WTC11 (cell line): ENCODE data around the gene KIAA1671. TPM values are rescaled to one million over a fixed set of nuclear protein-coding genes. Genes with fewer than 3 reads are reported as not detected.

ENCODE experiments used
- ATAC-seq: fragments of 200-7000 bp; cut with Tn5 transposase; 2 replicates; pipeline ENCODE4 v1.10.0; 2021; ENCODE audit warnings: mild to moderate bottlenecking, moderate library complexity
- CTCF ChIA-PET: fragments of 300-600 bp; sonication (Branson Sonifier 250); formaldehyde crosslinking; loops from one replicate; lab custom pipeline; 2021; ENCODE audit warnings: antibody characterized with exemption; lab: Charles Lee
- POLR2A ChIA-PET: fragments of 350-600 bp; sonication (Branson Sonifier 250); formaldehyde crosslinking; loops from one replicate; lab custom pipeline; 2021; ENCODE audit warnings: antibody characterized with exemption; lab: Charles Lee
- DNase-seq: peaks from one replicate; pipeline ENCODE4 v3.0.0; 2021; ENCODE audit warnings: low spot score
- H3K27ac Mint-ChIP-seq: 2 replicates; pipeline ENCODE4 v1.8.0; 2021; ENCODE audit warnings: mixed read lengths
- H3K27me3 Mint-ChIP-seq: 2 replicates; pipeline ENCODE4 v1.8.0; 2021; ENCODE audit warnings: low read depth, mild to moderate bottlenecking, moderate library complexity, mixed read lengths
- H3K36me3 Mint-ChIP-seq: 2 replicates; pipeline ENCODE4 v1.8.0; 2021; ENCODE audit warnings: mixed read lengths
- H3K4me1 Mint-ChIP-seq: 2 replicates; pipeline ENCODE4 v1.8.0; 2022; ENCODE audit warnings: mixed read lengths
- H3K4me3 Mint-ChIP-seq: 2 replicates; pipeline ENCODE4 v1.8.0; 2021; ENCODE audit warnings: mild to moderate bottlenecking, moderate library complexity, mixed read lengths
- H3K9me3 Mint-ChIP-seq: 2 replicates; pipeline ENCODE4 v1.8.0; 2021; ENCODE audit warnings: mixed read lengths
- CREM ChIP-seq: sonication (generic); formaldehyde crosslinking; IDR thresholded peaks from 2 replicates; pipeline ENCODE4 v1.8.1; 2022; ENCODE audit warnings: mild to moderate bottlenecking, missing genetic modification reagents, moderate library complexity
- FOXJ3 ChIP-seq: sonication (generic); formaldehyde crosslinking; IDR thresholded peaks from 2 replicates; pipeline ENCODE4 v1.9.0; 2021; ENCODE audit warnings: missing genetic modification reagents, mild to moderate bottlenecking, borderline replicate concordance
- GABPB1 ChIP-seq: sonication (generic); formaldehyde crosslinking; IDR thresholded peaks from 2 replicates; pipeline ENCODE4 v1.8.1; 2023; ENCODE audit warnings: mild to moderate bottlenecking, missing genetic modification reagents
- JAZF1 ChIP-seq: fragments of 250-450 bp; sonication (Bioruptor Pico); IDR thresholded peaks from 2 replicates; pipeline ENCODE4 v1.9.0; 2021; ENCODE audit warnings: moderate library complexity, mild to moderate bottlenecking, inconsistent platforms
- MXD4 ChIP-seq: fragments of 250-450 bp; sonication (Bioruptor Pico); IDR thresholded peaks from 2 replicates; pipeline ENCODE4 v1.8.0; 2021; ENCODE audit warnings: mild to moderate bottlenecking, moderate library complexity, borderline replicate concordance
- RORB ChIP-seq: fragments of 250-450 bp; sonication (Bioruptor Pico); IDR thresholded peaks from 2 replicates; pipeline ENCODE4 v1.9.0; 2021; ENCODE audit warnings: mild to moderate bottlenecking
- SMAD4 ChIP-seq: sonication (generic); formaldehyde crosslinking; IDR thresholded peaks from 2 replicates; pipeline ENCODE4 v1.8.0; 2022; ENCODE audit warnings: mild to moderate bottlenecking, missing genetic modification reagents
- TCF7 ChIP-seq: sonication (generic); formaldehyde crosslinking; IDR thresholded peaks from 2 replicates; pipeline ENCODE4 v1.8.0; 2022; ENCODE audit warnings: mild to moderate bottlenecking, low read depth, missing genetic modification reagents, moderate library complexity
- ZNF317 ChIP-seq: sonication (generic); formaldehyde crosslinking; IDR thresholded peaks from 2 replicates; pipeline ENCODE4 v1.8.1; 2023; ENCODE audit warnings: low read depth, mild to moderate bottlenecking, moderate library complexity, missing genetic modification reagents, borderline replicate concordance
- ZNF532 ChIP-seq: fragments of 250-450 bp; sonication (Bioruptor Pico); IDR thresholded peaks from 2 replicates; pipeline ENCODE4 v1.9.0; 2021; ENCODE audit warnings: mild to moderate bottlenecking, borderline replicate concordance
- total RNA-seq: library from RNA; stranded (reverse); gene quantifications from 3 replicates; pipeline ENCODE4 v1.2.3, GENCODE V29; 2021
- TF ChIP-seq, protein P1 (sequence below): fragments of 250-450 bp; sonication (Bioruptor Pico); IDR thresholded peaks from 2 replicates; pipeline ENCODE4 v1.9.0; 2021; ENCODE audit warnings: moderate library complexity, mild to moderate bottlenecking, inconsistent platforms, borderline replicate concordance
- TF ChIP-seq, protein P2 (sequence below): sonication (generic); formaldehyde crosslinking; IDR thresholded peaks from 2 replicates; pipeline ENCODE4 v1.8.1; 2022; ENCODE audit warnings: mild to moderate bottlenecking, missing genetic modification reagents, moderate library complexity, borderline replicate concordance
- TF ChIP-seq, protein P3 (sequence below): sonication (generic); formaldehyde crosslinking; IDR thresholded peaks from 2 replicates; pipeline ENCODE4 v1.8.1; 2022; ENCODE audit warnings: low read depth, missing genetic modification reagents, borderline replicate concordance

Gene KIAA1671
- total RNA-seq, 1 experiment from 2014 or later: 26.0 TPM

GRCh38 chr22:24954856-24955255 is 2.3 kb downstream of the KIAA1671 start (continued):
- TF ChIP-seq, protein P1, sequence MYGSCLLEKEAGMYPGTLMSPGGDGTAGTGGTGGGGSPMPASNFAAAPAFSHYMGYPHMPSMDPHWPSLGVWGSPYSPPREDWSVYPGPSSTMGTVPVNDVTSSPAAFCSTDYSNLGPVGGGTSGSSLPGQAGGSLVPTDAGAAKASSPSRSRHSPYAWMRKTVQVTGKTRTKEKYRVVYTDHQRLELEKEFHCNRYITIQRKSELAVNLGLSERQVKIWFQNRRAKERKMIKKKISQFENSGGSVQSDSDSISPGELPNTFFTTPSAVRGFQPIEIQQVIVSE: no peak

DNA sequence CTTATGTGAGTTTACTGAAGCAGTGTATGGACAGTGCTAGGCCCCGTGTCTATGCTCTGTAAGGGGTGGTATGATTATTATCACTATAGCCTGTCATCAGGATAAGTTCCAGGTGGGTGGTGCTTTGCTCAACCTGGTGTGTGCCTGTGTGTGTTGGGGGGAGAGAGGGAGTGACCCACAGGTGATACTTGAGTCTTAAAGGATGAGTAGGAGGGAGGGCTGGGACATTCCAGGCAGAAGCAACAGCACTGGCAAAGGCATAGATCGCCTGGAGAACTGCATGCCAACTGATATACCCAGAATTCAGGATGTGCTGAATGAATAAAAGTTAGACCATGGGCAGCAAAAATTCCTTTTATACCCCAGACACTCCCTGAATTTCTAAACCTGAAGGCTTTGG is 4.5 kb downstream of the KIAA1671 start:
- H3K27me3 Mint-ChIP-seq: peaks cover 10% of the 10 kb centered on the region
- POLR2A ChIA-PET: interaction anchor here (0.6 kb wide), 1 partner anchor 50 kb away, joined by 3 read pairs; no protein-coding TSS in a partner anchor
- ATAC-seq: no peak
- no peak for TF ChIP-seq CREM (CRISPR knock-in tag)
- no peak for TF ChIP-seq SMAD4 (CRISPR knock-in tag)
- no peak for TF ChIP-seq GABPB1
- no peak for TF ChIP-seq MXD4 (CRISPR knock-in tag)
- no peak for TF ChIP-seq RORB (CRISPR knock-in tag)
- DNase-seq: no peak
- H3K4me1 Mint-ChIP-seq: peaks cover 20% of the 10 kb centered on the region
- H3K4me3 Mint-ChIP-seq: no peak overlapping the region
- H3K27ac Mint-ChIP-seq: peak overlapping the region; percentile 85; the same call in 1 of the 2 replicates
- CTCF ChIA-PET: no interaction called here
- peaks cover 5% of the 10 kb centered on the region; the same call in 1 of the 2 replicates for H3K36me3 Mint-ChIP-seq
- no peaks in the 10 kb centered on the region for H3K9me3 Mint-ChIP-seq

DNA sequence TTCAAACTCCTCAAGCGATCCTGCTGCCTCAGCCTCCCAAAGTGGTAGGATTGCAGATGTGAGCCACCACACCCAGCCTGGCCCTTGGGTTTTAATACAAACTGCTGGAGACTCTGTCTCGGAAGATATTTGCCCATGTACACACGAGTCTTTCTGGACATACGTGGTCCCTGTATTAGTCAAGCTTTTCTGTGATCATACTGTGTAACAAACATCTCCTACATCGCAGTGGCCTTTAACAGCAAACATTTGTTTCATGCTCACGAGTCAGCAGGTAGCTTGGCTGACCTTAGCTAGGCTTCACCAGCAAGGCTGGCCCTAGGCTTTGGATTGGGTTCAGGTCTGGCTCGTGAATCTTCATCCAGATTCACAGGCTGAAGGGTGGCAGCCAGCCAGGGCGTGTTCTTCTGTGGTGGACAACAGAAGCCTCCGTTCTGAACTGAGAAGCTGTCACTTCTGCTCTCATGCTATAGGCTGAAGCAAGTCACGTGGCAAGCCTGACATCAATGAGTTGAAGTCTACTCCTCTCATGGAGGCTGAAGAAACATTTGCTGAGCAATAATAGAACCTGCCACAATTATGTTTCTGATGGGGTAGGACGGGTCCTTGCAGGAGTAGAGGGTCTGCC is 8.8 kb downstream of the KIAA1671 start:
- DNase-seq (no peak), ATAC-seq (no peak)
- peaks cover 8% of the 10 kb centered on the region; the same call in 1 of the 2 replicates for H3K36me3 Mint-ChIP-seq
- H3K4me1 Mint-ChIP-seq: peaks cover 11% of the 10 kb centered on the region; the same call in 1 of the 2 replicates
- H3K4me3 Mint-ChIP-seq: no peak overlapping the region
- no peaks in the 10 kb centered on the region for H3K27me3 Mint-ChIP-seq
- no peak for TF ChIP-seq ZNF317 (CRISPR knock-in tag)
- TF ChIP-seq, protein P2, sequence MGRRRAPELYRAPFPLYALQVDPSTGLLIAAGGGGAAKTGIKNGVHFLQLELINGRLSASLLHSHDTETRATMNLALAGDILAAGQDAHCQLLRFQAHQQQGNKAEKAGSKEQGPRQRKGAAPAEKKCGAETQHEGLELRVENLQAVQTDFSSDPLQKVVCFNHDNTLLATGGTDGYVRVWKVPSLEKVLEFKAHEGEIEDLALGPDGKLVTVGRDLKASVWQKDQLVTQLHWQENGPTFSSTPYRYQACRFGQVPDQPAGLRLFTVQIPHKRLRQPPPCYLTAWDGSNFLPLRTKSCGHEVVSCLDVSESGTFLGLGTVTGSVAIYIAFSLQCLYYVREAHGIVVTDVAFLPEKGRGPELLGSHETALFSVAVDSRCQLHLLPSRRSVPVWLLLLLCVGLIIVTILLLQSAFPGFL (CRISPR knock-in tag): no peak
- TF ChIP-seq JAZF1 (CRISPR knock-in tag): no peak
- TF ChIP-seq TCF7: no peak
- no peak for TF ChIP-seq FOXJ3
- TF ChIP-seq, protein P3, sequence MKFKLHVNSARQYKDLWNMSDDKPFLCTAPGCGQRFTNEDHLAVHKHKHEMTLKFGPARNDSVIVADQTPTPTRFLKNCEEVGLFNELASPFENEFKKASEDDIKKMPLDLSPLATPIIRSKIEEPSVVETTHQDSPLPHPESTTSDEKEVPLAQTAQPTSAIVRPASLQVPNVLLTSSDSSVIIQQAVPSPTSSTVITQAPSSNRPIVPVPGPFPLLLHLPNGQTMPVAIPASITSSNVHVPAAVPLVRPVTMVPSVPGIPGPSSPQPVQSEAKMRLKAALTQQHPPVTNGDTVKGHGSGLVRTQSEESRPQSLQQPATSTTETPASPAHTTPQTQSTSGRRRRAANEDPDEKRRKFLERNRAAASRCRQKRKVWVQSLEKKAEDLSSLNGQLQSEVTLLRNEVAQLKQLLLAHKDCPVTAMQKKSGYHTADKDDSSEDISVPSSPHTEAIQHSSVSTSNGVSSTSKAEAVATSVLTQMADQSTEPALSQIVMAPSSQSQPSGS (CRISPR knock-in tag): no peak
- no peak for TF ChIP-seq ZNF532
- no peaks in the 10 kb centered on the region for H3K9me3 Mint-ChIP-seq
- H3K27ac Mint-ChIP-seq: no peak overlapping the region
- POLR2A ChIA-PET: interaction anchor here (1.0 kb wide), 1 partner anchor 11 kb away, joined by 3 read pairs; no protein-coding TSS in a partner anchor
- CTCF ChIA-PET: interaction anchor here (0.6 to 2.0 kb wide), 3 partner anchors 39 to 96 kb away, joined by 3 to 6 read pairs (median 4); no protein-coding TSS in a partner anchor
